ENCODE results near the gene HS6ST3.

HS6ST3 gene

GRCh38 chr13:96072392-96072791 is 17.5 kb upstream of the HS6ST3 start:
- DNase-seq (ENCODE audit: extremely low spot score) = no peak
- ChIA-PET POLR2A (interaction anchor here (1.9 kb wide), 1 partner anchor 19 kb away, joined by 6 read pairs; the partner anchor contains the start of gene UGGT2), CTCF (interaction anchor here (0.6 kb wide), 1 partner anchor 613 kb away, joined by 4 read pairs; no protein-coding TSS in a partner anchor)
- no peak for TF ChIP-seq L3MBTL2 (conservative IDR thresholded peaks at IDR 0.05)
- TF ChIP-seq BHLHE40 (IDR thresholded peaks at IDR 0.05; ENCODE audit: borderline replicate concordance) = no peak
- no peak for TF ChIP-seq ELF4 (IDR thresholded peaks at IDR 0.05)
- no peak for TF ChIP-seq CTBP1 (IDR thresholded peaks at IDR 0.05; ENCODE audit: borderline replicate concordance)
- no peak for TF ChIP-seq TARDBP (IDR thresholded peaks at IDR 0.05)
- TF ChIP-seq SUZ12 (IDR thresholded peaks at IDR 0.05) = no peak
- TF ChIP-seq ZNF384 (IDR thresholded peaks at IDR 0.05) = no peak
- no peak for TF ChIP-seq FOXA1 (IDR thresholded peaks at IDR 0.05)
- TF ChIP-seq FOXK2 (IDR thresholded peaks at IDR 0.05) = no peak
- no peak for TF ChIP-seq ARNT (IDR thresholded peaks at IDR 0.05)
- no peak for TF ChIP-seq FOXM1 (IDR thresholded peaks at IDR 0.05; ENCODE audit: borderline replicate concordance)
- no peak for TF ChIP-seq PKNOX1 (IDR thresholded peaks at IDR 0.05)
- no peak for TF ChIP-seq LEF1 (IDR thresholded peaks at IDR 0.05; ENCODE audit: borderline replicate concordance)
- TF ChIP-seq SP1 (IDR thresholded peaks at IDR 0.05) = no peak
- TF ChIP-seq HDGF (IDR thresholded peaks at IDR 0.05; ENCODE audit: borderline replicate concordance) = no peak
- TF ChIP-seq NFRKB (IDR thresholded peaks at IDR 0.05) = no peak

- TF ChIP-seq FOXA1 (IDR thresholded peaks at IDR 0.05) (no peak), SP1 (IDR thresholded peaks at IDR 0.05) (no peak), NFRKB (IDR thresholded peaks at IDR 0.05) (no peak), HDGF (IDR thresholded peaks at IDR 0.05; ENCODE audit: borderline replicate concordance) (no peak), L3MBTL2 (conservative IDR thresholded peaks at IDR 0.05) (no peak), PKNOX1 (IDR thresholded peaks at IDR 0.05) (no peak), LEF1 (IDR thresholded peaks at IDR 0.05; ENCODE audit: borderline replicate concordance) (no peak), BHLHE40 (IDR thresholded peaks at IDR 0.05; ENCODE audit: borderline replicate concordance) (no peak), ARNT (IDR thresholded peaks at IDR 0.05) (no peak), TARDBP (IDR thresholded peaks at IDR 0.05) (no peak), ZNF384 (IDR thresholded peaks at IDR 0.05) (no peak), FOXM1 (IDR thresholded peaks at IDR 0.05; ENCODE audit: borderline replicate concordance) (no peak), SUZ12 (IDR thresholded peaks at IDR 0.05) (no peak)
- POLR2A ChIA-PET = no interaction called here
- CTCF ChIA-PET = no interaction called here
- peak; percentile 13 for DNase-seq (ENCODE audit: extremely low spot score)
These were observed 13.9 kb upstream of the HS6ST3 start for GRCh38 chr13:96075953-96076543.

- TF ChIP-seq BHLHE40 (IDR thresholded peaks at IDR 0.05; ENCODE audit: borderline replicate concordance) (no peak), LEF1 (IDR thresholded peaks at IDR 0.05; ENCODE audit: borderline replicate concordance) (no peak), SP1 (IDR thresholded peaks at IDR 0.05) (no peak), PKNOX1 (IDR thresholded peaks at IDR 0.05) (no peak), ZNF384 (IDR thresholded peaks at IDR 0.05) (no peak), ARNT (IDR thresholded peaks at IDR 0.05) (no peak), SUZ12 (IDR thresholded peaks at IDR 0.05) (no peak), FOXM1 (IDR thresholded peaks at IDR 0.05; ENCODE audit: borderline replicate concordance) (no peak), L3MBTL2 (conservative IDR thresholded peaks at IDR 0.05) (no peak), TARDBP (IDR thresholded peaks at IDR 0.05) (no peak), ELF4 (IDR thresholded peaks at IDR 0.05) (no peak), CTBP1 (IDR thresholded peaks at IDR 0.05; ENCODE audit: borderline replicate concordance) (no peak), FOXA1 (IDR thresholded peaks at IDR 0.05) (no peak), FOXK2 (IDR thresholded peaks at IDR 0.05) (no peak), NFRKB (IDR thresholded peaks at IDR 0.05) (no peak), HDGF (IDR thresholded peaks at IDR 0.05; ENCODE audit: borderline replicate concordance) (no peak)
- DNase-seq (ENCODE audit: extremely low spot score) = no peak
- POLR2A ChIA-PET = interaction anchor here (0.7 kb wide), 1 partner anchor 9 kb away, joined by 3 read pairs; no protein-coding TSS in a partner anchor
- CTCF ChIA-PET = no interaction called here
These were observed 9.2 kb upstream of the HS6ST3 start for GRCh38 chr13:96080676-96081075.

- ChIA-PET POLR2A (interaction anchor here (1.6 kb wide), 1 partner anchor 28 kb away, joined by 6 read pairs; the partner anchor contains the start of gene UGGT2), CTCF (no interaction called here)
- TF ChIP-seq LEF1 (IDR thresholded peaks at IDR 0.05; ENCODE audit: borderline replicate concordance) (no peak), BHLHE40 (IDR thresholded peaks at IDR 0.05; ENCODE audit: borderline replicate concordance) (no peak), TARDBP (IDR thresholded peaks at IDR 0.05) (no peak), ARNT (IDR thresholded peaks at IDR 0.05) (no peak), SP1 (IDR thresholded peaks at IDR 0.05) (no peak), FOXM1 (IDR thresholded peaks at IDR 0.05; ENCODE audit: borderline replicate concordance) (no peak), CTBP1 (IDR thresholded peaks at IDR 0.05; ENCODE audit: borderline replicate concordance) (no peak), HDGF (IDR thresholded peaks at IDR 0.05; ENCODE audit: borderline replicate concordance) (no peak), NFRKB (IDR thresholded peaks at IDR 0.05) (no peak), SUZ12 (IDR thresholded peaks at IDR 0.05) (no peak), ZNF384 (IDR thresholded peaks at IDR 0.05) (no peak), L3MBTL2 (conservative IDR thresholded peaks at IDR 0.05) (no peak), FOXK2 (IDR thresholded peaks at IDR 0.05) (no peak), PKNOX1 (IDR thresholded peaks at IDR 0.05) (no peak), ELF4 (IDR thresholded peaks at IDR 0.05) (no peak), FOXA1 (IDR thresholded peaks at IDR 0.05) (no peak)
- DNase-seq (ENCODE audit: extremely low spot score) = no peak
These were observed 8.0 kb upstream of the HS6ST3 start for GRCh38 chr13:96081888-96082287.

GRCh38 chr13:96082640-96083039 is 7.3 kb upstream of the HS6ST3 start:
- no peak for DNase-seq (ENCODE audit: extremely low spot score)
- TF ChIP-seq SP1 (IDR thresholded peaks at IDR 0.05) (no peak), FOXK2 (IDR thresholded peaks at IDR 0.05) (no peak), FOXM1 (IDR thresholded peaks at IDR 0.05; ENCODE audit: borderline replicate concordance) (no peak), PKNOX1 (IDR thresholded peaks at IDR 0.05) (no peak), NFRKB (IDR thresholded peaks at IDR 0.05) (no peak), L3MBTL2 (conservative IDR thresholded peaks at IDR 0.05) (no peak), FOXA1 (IDR thresholded peaks at IDR 0.05) (no peak), BHLHE40 (IDR thresholded peaks at IDR 0.05; ENCODE audit: borderline replicate concordance) (no peak), HDGF (IDR thresholded peaks at IDR 0.05; ENCODE audit: borderline replicate concordance) (no peak), CTBP1 (IDR thresholded peaks at IDR 0.05; ENCODE audit: borderline replicate concordance) (no peak), ARNT (IDR thresholded peaks at IDR 0.05) (no peak), SUZ12 (IDR thresholded peaks at IDR 0.05) (no peak), ZNF384 (IDR thresholded peaks at IDR 0.05) (no peak), ELF4 (IDR thresholded peaks at IDR 0.05) (no peak), LEF1 (IDR thresholded peaks at IDR 0.05; ENCODE audit: borderline replicate concordance) (no peak), TARDBP (IDR thresholded peaks at IDR 0.05) (no peak)
- CTCF ChIA-PET = no interaction called here
- POLR2A ChIA-PET = interaction anchor here (1.6 kb wide), 1 partner anchor 29 kb away, joined by 6 read pairs; the partner anchor contains the start of gene UGGT2

All from HEK293T (cell line).